RPMI7951 (cell line): ENCODE data around the gene PIK3R1. TPM values are rescaled to one million over a fixed set of nuclear protein-coding genes. Genes with fewer than 3 reads are reported as not detected.

Experiments
- DNase-seq: peaks from one replicate; pipeline ENCODE4 v3.0.0-alpha.2; 2012; ENCODE audit warnings: low read depth
- total RNA-seq: library from RNA; depleted of rRNA; stranded (reverse); fragments of >200 nt; shearing (Covaris generic); gene quantifications from 2 replicates; pipeline ENCODE4 v1.2.3, GENCODE V29; 2014

PIK3R1 gene
- total RNA-seq, 1 experiment from 2014 or later: 24.5 TPM

- DNase-seq: peak; percentile 34
These were observed 114.1 kb downstream of the PIK3R1 start for GRCh38 chr5:68329554-68330255.

GRCh38 chr5:68330574-68330973 is 115.0 kb downstream of the PIK3R1 start:
- DNase-seq: peak; percentile 96

- DNase-seq: peak; percentile 92
These were observed 115.9 kb downstream of the PIK3R1 start for GRCh38 chr5:68331192-68332079.

GRCh38 chr5:68332080-68332451 is 116.5 kb downstream of the PIK3R1 start:
- no peak for DNase-seq

- peak; percentile 51 for DNase-seq
These were observed 117.0 kb downstream of the PIK3R1 start for GRCh38 chr5:68332556-68332955.

GRCh38 chr5:68333649-68334552 is 118.3 kb downstream of the PIK3R1 start:
- DNase-seq: peak; percentile 100

GRCh38 chr5:68334553-68334886 is 119.0 kb downstream of the PIK3R1 start:
- no peak for DNase-seq

GRCh38 chr5:68335075-68335474 is 119.5 kb downstream of the PIK3R1 start:
- no peak for DNase-seq

GRCh38 chr5:68336200-68336599 is 120.6 kb downstream of the PIK3R1 start:
- peak; percentile 46 for DNase-seq

GRCh38 chr5:68337235-68337634 is 121.7 kb downstream of the PIK3R1 start:
- DNase-seq: no peak

GRCh38 chr5:68339921-68340321 is 124.4 kb downstream of the PIK3R1 start:
- DNase-seq: peak; percentile 68

GRCh38 chr5:68341006-68341405 is 125.5 kb downstream of the PIK3R1 start:
- no peak for DNase-seq

GRCh38 chr5:68342693-68343092 is 127.1 kb downstream of the PIK3R1 start:
- DNase-seq: no peak

- DNase-seq: peak; percentile 88
These were observed 127.9 kb downstream of the PIK3R1 start for GRCh38 chr5:68343421-68343826.

GRCh38 chr5:68344447-68345111 is 129.0 kb downstream of the PIK3R1 start:
- DNase-seq: peak; percentile 92

GRCh38 chr5:68345171-68345570 is 129.6 kb downstream of the PIK3R1 start:
- DNase-seq: no peak

- DNase-seq: no peak
These were observed 130.0 kb downstream of the PIK3R1 start for GRCh38 chr5:68345582-68345981.

GRCh38 chr5:68347536-68347935 is 132.0 kb downstream of the PIK3R1 start:
- no peak for DNase-seq

GRCh38 chr5:68348447-68349222 is 133.1 kb downstream of the PIK3R1 start:
- no peak for DNase-seq

GRCh38 chr5:68350176-68350575 is 134.6 kb downstream of the PIK3R1 start:
- DNase-seq: no peak
